GM20000 (cell line): ENCODE measurements around the gene ACSS2.

Experiments used
- DNase-seq: peaks from one replicate; pipeline ENCODE4 v3.0.0; 2012; ENCODE audit warnings: low spot score
- TF ChIP-seq, protein P1 (sequence below): IDR thresholded peaks from 2 replicates; pipeline ENCODE4 v1.5.1; 2012; ENCODE audit warnings: mild to moderate bottlenecking, control low read depth; ENCODE audit errors: extremely low read depth, missing control alignments

ACSS2 gene

DNA sequence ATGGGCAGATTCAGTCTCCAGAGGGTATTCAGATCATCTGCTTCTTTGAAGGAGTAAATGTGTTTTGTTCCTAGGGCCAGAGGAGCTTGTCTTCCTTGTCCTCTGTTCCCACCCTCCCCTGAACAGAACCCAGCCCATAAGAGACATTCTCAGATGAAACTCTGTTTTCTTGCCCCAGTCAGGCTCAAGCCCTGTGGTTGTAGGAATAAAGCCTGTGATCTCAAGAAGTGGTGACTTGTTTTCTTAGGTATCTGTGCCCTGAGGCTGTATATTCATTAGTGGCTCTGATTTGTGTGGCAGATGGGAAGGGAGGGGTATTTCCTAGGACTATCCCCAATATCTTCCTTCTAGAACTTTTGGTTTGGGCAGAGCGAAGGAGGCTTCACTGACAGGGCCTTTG is 51.3 kb downstream of the ACSS2 start:
- DNase-seq: no peak
- TF ChIP-seq, protein P1, sequence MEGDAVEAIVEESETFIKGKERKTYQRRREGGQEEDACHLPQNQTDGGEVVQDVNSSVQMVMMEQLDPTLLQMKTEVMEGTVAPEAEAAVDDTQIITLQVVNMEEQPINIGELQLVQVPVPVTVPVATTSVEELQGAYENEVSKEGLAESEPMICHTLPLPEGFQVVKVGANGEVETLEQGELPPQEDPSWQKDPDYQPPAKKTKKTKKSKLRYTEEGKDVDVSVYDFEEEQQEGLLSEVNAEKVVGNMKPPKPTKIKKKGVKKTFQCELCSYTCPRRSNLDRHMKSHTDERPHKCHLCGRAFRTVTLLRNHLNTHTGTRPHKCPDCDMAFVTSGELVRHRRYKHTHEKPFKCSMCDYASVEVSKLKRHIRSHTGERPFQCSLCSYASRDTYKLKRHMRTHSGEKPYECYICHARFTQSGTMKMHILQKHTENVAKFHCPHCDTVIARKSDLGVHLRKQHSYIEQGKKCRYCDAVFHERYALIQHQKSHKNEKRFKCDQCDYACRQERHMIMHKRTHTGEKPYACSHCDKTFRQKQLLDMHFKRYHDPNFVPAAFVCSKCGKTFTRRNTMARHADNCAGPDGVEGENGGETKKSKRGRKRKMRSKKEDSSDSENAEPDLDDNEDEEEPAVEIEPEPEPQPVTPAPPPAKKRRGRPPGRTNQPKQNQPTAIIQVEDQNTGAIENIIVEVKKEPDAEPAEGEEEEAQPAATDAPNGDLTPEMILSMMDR: no peak

DNA sequence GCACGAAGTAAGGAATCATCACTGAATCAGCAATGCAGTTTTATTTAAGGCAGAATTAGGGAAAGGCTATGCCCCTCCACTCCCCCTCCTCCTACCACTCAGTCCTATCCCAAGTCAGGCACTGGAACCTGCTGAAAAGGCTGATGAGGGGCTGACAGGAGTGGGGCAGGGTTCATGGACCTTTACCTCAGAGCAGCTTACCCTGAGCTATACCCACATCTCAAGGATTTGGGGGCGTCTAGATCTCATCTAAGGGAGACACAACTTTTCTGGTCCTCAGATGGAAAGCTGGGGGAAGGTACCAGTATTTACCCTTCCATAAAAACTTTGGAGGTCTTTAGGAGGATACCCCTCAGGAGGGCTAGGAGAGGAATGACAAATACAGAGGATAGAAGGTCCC is 52.0 kb downstream of the ACSS2 start:
- DNase-seq: no peak
- TF ChIP-seq, protein P1: no peak

- DNase-seq: no peak
- TF ChIP-seq, protein P1: no peak
These were observed 55.4 kb downstream of the ACSS2 start for GRCh38 chr20:34931771-34932170.

DNA sequence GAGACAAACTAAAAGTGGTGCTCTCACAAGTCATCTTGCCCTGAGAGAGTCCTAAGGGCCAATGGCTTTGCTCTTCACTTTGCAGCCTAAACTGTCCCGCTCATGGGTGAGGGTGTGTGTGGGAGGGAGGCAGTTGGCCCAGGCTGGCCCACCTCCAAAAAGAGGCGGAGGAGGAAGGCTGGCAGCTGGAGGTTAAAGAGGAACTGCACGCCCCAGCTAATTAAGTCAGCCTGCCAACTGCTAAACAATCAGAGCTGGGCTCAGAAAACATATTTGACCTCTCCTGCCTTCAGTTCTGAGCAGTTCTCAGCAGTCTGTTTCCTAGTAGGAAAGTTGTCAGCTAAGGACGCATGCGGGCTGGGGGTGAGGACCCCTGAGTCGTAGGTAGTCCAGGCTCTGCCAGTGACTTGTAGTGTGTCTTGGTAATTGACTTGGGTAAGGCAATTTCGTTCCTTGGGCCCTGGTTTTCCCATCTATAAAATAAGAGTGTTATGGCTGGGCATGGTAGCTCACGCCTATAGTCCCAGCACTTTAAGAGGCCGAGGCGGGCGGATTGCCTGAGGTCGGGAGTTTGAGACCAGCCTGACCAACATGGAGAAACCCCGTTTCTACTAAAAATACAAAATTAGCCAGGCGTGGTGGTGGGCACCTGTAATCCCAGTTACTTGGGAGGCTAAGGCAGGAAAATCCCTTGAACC is 62.2 kb downstream of the ACSS2 start:
- DNase-seq: no peak
- TF ChIP-seq, protein P1: no peak

DNA sequence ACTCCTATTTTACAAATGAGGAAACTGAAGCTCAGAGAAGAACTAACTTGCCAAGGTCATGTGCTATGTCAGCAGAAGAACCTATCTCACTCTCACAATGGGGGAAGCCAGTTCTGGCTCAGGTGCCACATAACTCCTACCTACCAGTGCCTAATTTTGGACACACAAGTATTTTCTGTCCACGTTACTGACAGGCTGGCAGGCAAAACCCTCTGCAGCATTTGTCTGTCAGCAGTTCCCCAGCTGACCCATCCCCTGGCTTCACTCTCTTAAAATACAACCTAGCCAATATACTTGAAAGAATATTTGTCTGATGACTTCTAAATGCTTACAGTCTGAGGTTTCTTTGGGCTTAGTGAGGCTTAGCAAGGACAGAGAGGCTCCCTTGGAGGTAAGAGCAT is 63.7 kb downstream of the ACSS2 start:
- TF ChIP-seq, protein P1: no peak
- no peak for DNase-seq

GRCh38 chr20:34941226-34941625 is 64.8 kb downstream of the ACSS2 start:
- no peak for DNase-seq
- TF ChIP-seq, protein P1: no peak

DNA sequence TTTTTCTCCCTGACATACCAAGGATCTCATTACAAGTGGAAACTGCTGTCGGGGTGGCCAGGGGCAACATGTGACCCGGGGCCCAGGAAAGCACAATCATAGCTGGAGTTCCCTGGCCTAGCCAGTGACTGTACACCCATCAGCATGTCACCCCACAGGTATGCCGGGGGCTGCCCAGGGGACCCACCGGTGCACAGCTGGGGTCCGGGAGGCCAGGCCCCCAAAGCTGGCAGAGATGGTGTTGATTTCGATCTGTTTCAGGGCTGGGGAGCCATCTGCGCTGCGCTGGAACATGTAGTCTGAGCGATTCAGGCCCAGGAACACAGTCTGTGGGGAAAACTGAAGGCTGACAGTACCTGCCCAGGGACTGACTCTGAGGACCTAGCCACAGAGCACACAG is 65.9 kb downstream of the ACSS2 start:
- no peak for DNase-seq
- TF ChIP-seq, protein P1: no peak
